Peyer's patch (tissue), 4 donors: ENCODE measurements around the gene NCAM2. TPM values are rescaled to one million over a fixed set of nuclear protein-coding genes. Genes with fewer than 3 reads are reported as not detected.

ENCODE experiments used
- DNase-seq, 3 donors: peaks; one replicate each; pipeline ENCODE4 v3.0.0-alpha.2; 2017 to 2019
- H3K27ac ChIP-seq, 4 donors: fragments of 200-600 bp; sonication (generic); one replicate each; pipeline ENCODE4 v1.5.1; 2016 to 2019
- H3K27me3 ChIP-seq, 2 donors: fragments of 200-600 bp; sonication (generic); one replicate each; pipeline ENCODE4 v1.5.1; 2019
- H3K36me3 ChIP-seq, 3 donors: fragments of 200-600 bp; sonication (generic); one replicate each; pipeline ENCODE4 v1.5.1; 2016 to 2019
- H3K4me1 ChIP-seq, 4 donors: fragments of 200-600 bp; sonication (generic); one replicate each; pipeline ENCODE4 v1.5.1; 2016 to 2019
- H3K4me3 ChIP-seq, 4 donors: fragments of 200-600 bp; sonication (generic); 1 replicate in 3 of 4; 2 replicates in 1 of 4; pipeline ENCODE4 v1.5.1; 2016 to 2019; ENCODE audit warnings: mild to moderate bottlenecking in 1 of 4
- H3K9me3 ChIP-seq, 4 donors: fragments of 200-600 bp; sonication (generic); one replicate each; pipeline ENCODE4 v1.5.1; 2016 to 2019; ENCODE audit warnings: mild to moderate bottlenecking in 1 of 4
- POLR2A ChIP-seq, 2 donors: fragments of 450-650 bp; IDR thresholded peaks; one replicate each; pipeline ENCODE4 v1.5.1; 2017; ENCODE audit warnings: antibody characterized with exemption in 2 of 2, mild to moderate bottlenecking in 2 of 2, moderate library complexity in 2 of 2
- total RNA-seq, 4 donors: library from RNA; depleted of rRNA; stranded (reverse); fragments of >200 nt; gene quantifications; one replicate each; pipeline ENCODE4 v1.1.0, GENCODE V29; 2016
- TF ChIP-seq, protein P1 (sequence below), 6 experiments: fragments of 450-650 bp in 4 of 6; fragments of 200-600 bp in 2 of 6; sonication (generic) in 1 of 6; IDR thresholded peaks; one replicate each; pipeline ENCODE4 v1.5.1; 2017 to 2019; ENCODE audit warnings: antibody characterized with exemption in 6 of 6, mild to moderate bottlenecking in 3 of 6, moderate library complexity in 1 of 6

The NCAM2 gene
- total RNA-seq, 4 donors from 2014 or later = 0.13 to 5.8 (median 0.60) TPM

DNA sequence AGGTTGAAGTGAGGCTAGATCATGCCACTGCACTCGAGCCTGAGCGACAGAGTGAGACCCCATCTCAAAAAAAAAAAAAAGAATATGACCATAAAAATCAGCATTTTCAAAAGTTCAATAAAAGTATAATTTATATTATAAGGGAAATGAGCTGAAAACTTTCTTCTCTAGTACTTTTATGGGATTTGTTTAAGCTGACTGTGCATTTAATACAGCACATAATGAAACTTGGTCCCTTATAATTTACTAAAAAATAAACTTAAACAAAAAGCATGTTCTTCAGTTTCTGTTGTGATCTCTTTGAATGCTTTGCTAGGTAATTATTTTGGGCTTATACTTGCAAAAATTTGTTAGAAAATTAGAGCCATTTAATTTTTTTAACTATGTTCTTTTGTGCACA lies 77.8 kb downstream of the NCAM2 start:
- H3K4me1 ChIP-seq = no peaks in the 10 kb centered on the region
- no peak for TF ChIP-seq POLR2A (IDR thresholded peaks at IDR 0.05)
- TF ChIP-seq, protein P1, sequence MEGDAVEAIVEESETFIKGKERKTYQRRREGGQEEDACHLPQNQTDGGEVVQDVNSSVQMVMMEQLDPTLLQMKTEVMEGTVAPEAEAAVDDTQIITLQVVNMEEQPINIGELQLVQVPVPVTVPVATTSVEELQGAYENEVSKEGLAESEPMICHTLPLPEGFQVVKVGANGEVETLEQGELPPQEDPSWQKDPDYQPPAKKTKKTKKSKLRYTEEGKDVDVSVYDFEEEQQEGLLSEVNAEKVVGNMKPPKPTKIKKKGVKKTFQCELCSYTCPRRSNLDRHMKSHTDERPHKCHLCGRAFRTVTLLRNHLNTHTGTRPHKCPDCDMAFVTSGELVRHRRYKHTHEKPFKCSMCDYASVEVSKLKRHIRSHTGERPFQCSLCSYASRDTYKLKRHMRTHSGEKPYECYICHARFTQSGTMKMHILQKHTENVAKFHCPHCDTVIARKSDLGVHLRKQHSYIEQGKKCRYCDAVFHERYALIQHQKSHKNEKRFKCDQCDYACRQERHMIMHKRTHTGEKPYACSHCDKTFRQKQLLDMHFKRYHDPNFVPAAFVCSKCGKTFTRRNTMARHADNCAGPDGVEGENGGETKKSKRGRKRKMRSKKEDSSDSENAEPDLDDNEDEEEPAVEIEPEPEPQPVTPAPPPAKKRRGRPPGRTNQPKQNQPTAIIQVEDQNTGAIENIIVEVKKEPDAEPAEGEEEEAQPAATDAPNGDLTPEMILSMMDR (IDR thresholded peaks at IDR 0.05) = no peak
- no peaks in the 10 kb centered on the region for H3K27me3 ChIP-seq
- no peaks in the 10 kb centered on the region for H3K36me3 ChIP-seq
- no peaks in the 10 kb centered on the region for H3K9me3 ChIP-seq
- DNase-seq = no peak
- no peak overlapping the region for H3K27ac ChIP-seq
- no peak overlapping the region for H3K4me3 ChIP-seq

DNA sequence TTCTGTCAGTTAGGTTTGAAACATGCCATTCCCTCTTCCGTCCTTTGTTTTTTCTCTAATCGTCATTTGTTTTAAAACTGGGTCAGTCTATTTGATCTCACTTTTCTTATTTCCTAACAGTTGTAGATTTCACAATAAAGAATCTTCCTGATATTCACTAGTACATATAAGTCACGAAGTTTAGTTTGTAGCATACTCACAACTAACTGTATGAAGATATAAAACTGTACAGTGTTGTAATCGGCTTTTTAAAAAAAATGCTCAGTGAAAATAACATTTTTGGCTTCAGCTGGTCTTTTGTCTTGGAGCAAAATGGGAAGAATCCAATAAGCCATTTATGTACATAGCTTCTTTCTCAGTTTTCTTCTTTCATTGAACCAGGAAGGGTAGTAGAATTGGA lies 78.3 kb downstream of the NCAM2 start:
- TF ChIP-seq POLR2A (IDR thresholded peaks at IDR 0.05) = no peak
- Histone ChIP-seq H3K27me3 (no peaks in the 10 kb centered on the region), H3K4me3 (no peak overlapping the region), H3K4me1 (no peaks in the 10 kb centered on the region), H3K27ac (no peak overlapping the region), H3K36me3 (no peaks in the 10 kb centered on the region), H3K9me3 (no peaks in the 10 kb centered on the region)
- no peak for DNase-seq

DNA sequence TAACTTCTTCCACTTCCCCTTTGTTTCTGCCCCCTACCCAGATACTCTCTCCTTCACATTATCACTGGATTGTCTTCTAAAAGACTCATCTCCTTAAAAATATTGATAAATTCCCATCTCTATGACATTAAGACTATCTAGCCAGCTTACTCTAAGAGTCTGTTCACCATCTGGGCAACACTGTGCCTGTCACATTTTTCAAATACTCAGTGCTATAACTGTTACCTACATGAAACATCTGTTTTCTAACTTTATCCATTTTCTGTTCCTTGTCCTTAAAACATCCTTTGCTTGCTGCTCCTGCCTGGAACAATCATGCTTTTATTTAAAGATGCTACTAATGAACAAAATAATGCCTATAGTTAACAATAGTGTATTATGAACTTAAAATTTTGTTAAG lies 81.4 kb downstream of the NCAM2 start:
- TF ChIP-seq, protein P1 (IDR thresholded peaks at IDR 0.05) = no peak
- no peak for TF ChIP-seq POLR2A (IDR thresholded peaks at IDR 0.05)
- Histone ChIP-seq H3K4me1 (no peaks in the 10 kb centered on the region), H3K4me3 (no peak overlapping the region), H3K27me3 (no peaks in the 10 kb centered on the region), H3K27ac (no peak overlapping the region), H3K36me3 (no peaks in the 10 kb centered on the region), H3K9me3 (no peaks in the 10 kb centered on the region)
- DNase-seq = no peak

DNA sequence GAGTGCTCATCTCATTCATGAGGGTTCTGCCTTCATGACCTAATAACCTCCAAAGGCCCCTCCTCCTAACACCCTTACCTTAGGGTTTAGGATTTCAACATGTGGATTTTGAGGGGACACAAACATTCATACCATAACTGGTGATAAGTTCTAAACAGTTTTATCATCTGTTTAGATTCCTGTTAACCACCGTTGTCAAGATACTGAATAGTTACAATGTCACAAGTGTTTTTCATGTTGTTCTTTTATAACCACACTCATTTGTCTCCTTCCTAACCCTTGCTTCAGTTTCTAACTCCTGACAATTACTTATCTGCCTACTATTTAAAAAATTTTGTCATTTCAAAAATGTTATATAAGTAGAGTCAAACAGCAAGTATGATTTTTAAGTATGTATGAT lies 86.0 kb downstream of the NCAM2 start:
- Histone ChIP-seq H3K4me3 (no peak overlapping the region), H3K27ac (no peak overlapping the region), H3K36me3 (no peaks in the 10 kb centered on the region), H3K4me1 (no peaks in the 10 kb centered on the region), H3K27me3 (no peaks in the 10 kb centered on the region), H3K9me3 (no peaks in the 10 kb centered on the region)
- TF ChIP-seq, protein P1 (IDR thresholded peaks at IDR 0.05) = no peak
- no peak for TF ChIP-seq POLR2A (IDR thresholded peaks at IDR 0.05)
- DNase-seq = no peak

DNA sequence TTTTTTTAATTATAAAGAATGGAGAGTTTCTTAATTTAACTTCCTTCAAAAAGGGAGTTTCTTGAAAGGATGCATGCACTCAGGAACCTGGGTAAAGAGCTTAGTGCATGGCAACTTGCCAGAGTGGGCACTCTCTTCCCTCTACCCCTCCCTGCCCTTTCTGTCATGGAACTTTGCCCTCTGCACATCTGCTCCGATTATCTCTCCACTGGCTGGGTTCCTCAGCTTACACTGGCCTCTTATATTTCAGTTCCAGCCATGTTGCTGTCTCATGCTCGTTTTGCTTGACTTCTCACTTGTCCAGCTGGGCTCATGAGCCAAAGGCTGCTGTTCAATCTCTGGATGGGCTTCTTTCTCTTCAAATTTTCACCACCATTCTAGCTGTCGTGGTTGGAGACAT lies 87.0 kb downstream of the NCAM2 start:
- Histone ChIP-seq H3K27ac (no peak overlapping the region), H3K4me3 (no peak overlapping the region), H3K36me3 (no peaks in the 10 kb centered on the region), H3K27me3 (no peaks in the 10 kb centered on the region), H3K9me3 (no peaks in the 10 kb centered on the region), H3K4me1 (no peaks in the 10 kb centered on the region)
- TF ChIP-seq, protein P1 (IDR thresholded peaks at IDR 0.05) = no peak
- no peak for TF ChIP-seq POLR2A (IDR thresholded peaks at IDR 0.05)
- no peak for DNase-seq

DNA sequence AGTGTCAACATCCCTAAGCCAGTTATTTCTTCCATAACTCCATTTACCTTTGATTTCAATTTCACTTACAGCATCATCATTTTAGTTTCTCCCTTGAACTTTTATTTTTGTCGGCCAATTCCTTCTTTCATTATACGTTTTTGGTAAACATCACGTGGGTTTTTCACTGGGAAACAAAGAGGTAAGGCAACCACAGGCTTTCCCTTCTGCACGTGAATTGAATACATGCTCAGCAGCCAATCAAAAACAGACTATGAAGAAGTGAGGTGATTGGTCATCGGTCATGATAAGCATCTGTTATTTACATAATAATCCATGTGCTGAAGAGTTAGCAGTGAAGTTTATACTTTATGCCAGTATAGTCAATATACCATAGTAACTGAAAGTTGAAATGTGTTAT lies 98.7 kb downstream of the NCAM2 start:
- Histone ChIP-seq H3K27ac (no peak overlapping the region), H3K9me3 (no peaks in the 10 kb centered on the region), H3K27me3 (no peaks in the 10 kb centered on the region), H3K4me3 (no peak overlapping the region), H3K4me1 (no peaks in the 10 kb centered on the region), H3K36me3 (no peaks in the 10 kb centered on the region)
- no peak for TF ChIP-seq POLR2A (IDR thresholded peaks at IDR 0.05)
- TF ChIP-seq, protein P1 (IDR thresholded peaks at IDR 0.05) = no peak
- DNase-seq = no peak
